Thoracic aorta (tissue), 2 donors: ENCODE results near the gene CEP78. TPM values are rescaled to one million over a fixed set of nuclear protein-coding genes. Genes with fewer than 3 reads are reported as not detected.

Experiments used
- ATAC-seq: fragments of 150-250 bp; one replicate; pipeline ENCODE4 v1.8.0; 2017; ENCODE audit warnings: low read depth; ENCODE audit not compliant: insufficient number of reproducible peaks, low FRiP score
- DNase-seq: peaks from one replicate; pipeline ENCODE4 v3.0.0-alpha.2; 2020; ENCODE audit warnings: low spot score
- H3K27ac ChIP-seq, 2 donors: fragments of 200-600 bp; sonication (generic); 1 replicate in 1 of 2; 2 replicates in 1 of 2; pipeline ENCODE4 v1.5.1; 2016; ENCODE audit warnings: mild to moderate bottlenecking in 2 of 2, moderate library complexity in 2 of 2
- H3K27me3 ChIP-seq: fragments of 200-600 bp; sonication (generic); replicated peaks from 2 replicates; pipeline ENCODE4 v1.6.0; 2016; ENCODE audit warnings: mild to moderate bottlenecking; ENCODE audit not compliant: insufficient read depth
- H3K36me3 ChIP-seq: fragments of 200-600 bp; sonication (generic); one replicate; pipeline ENCODE4 v1.5.1; 2016
- H3K4me1 ChIP-seq, 2 donors: fragments of 200-600 bp; sonication (generic); 1 replicate in 1 of 2; 2 replicates in 1 of 2; pipeline versions ENCODE4 v1.5.1 to v1.6.0; 2016; ENCODE audit warnings: low read depth in 2 of 2, mild to moderate bottlenecking in 1 of 2; ENCODE audit not compliant: control insufficient read depth in 1 of 2
- H3K4me3 ChIP-seq: fragments of 200-600 bp; sonication (generic); 2 replicates; pipeline ENCODE4 v1.5.1; 2016; ENCODE audit warnings: mild to moderate bottlenecking
- H3K9me3 ChIP-seq: fragments of 200-600 bp; sonication (generic); 2 replicates; pipeline ENCODE4 v1.5.1; 2016
- total RNA-seq, 2 donors: library from RNA; depleted of rRNA; stranded (reverse); fragments of >200 nt; gene quantifications; one replicate each; pipeline versions ENCODE4 v1.1.0 to v1.2.3, GENCODE V29; 2016
- TF ChIP-seq, protein P1 (sequence below): fragments of 200-600 bp; sonication (generic); IDR thresholded peaks from one replicate; pipeline ENCODE4 v1.5.1; 2019; ENCODE audit warnings: antibody characterized with exemption

Gene CEP78
- total RNA-seq, 2 donors from 2014 or later = 5.6 to 10.4 TPM

- H3K27ac ChIP-seq = no peak overlapping the region
- H3K9me3 ChIP-seq = no peaks in the 10 kb centered on the region
- ATAC-seq (no peak), DNase-seq (no peak)
- TF ChIP-seq, protein P1, sequence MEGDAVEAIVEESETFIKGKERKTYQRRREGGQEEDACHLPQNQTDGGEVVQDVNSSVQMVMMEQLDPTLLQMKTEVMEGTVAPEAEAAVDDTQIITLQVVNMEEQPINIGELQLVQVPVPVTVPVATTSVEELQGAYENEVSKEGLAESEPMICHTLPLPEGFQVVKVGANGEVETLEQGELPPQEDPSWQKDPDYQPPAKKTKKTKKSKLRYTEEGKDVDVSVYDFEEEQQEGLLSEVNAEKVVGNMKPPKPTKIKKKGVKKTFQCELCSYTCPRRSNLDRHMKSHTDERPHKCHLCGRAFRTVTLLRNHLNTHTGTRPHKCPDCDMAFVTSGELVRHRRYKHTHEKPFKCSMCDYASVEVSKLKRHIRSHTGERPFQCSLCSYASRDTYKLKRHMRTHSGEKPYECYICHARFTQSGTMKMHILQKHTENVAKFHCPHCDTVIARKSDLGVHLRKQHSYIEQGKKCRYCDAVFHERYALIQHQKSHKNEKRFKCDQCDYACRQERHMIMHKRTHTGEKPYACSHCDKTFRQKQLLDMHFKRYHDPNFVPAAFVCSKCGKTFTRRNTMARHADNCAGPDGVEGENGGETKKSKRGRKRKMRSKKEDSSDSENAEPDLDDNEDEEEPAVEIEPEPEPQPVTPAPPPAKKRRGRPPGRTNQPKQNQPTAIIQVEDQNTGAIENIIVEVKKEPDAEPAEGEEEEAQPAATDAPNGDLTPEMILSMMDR = no peak
- H3K27me3 ChIP-seq = no peaks in the 10 kb centered on the region
- H3K36me3 ChIP-seq = no peaks in the 10 kb centered on the region
- H3K4me1 ChIP-seq = peaks cover 0 to 3% of the 10 kb centered on the region in 2 donors
- H3K4me3 ChIP-seq = no peak overlapping the region
Observed at GRCh38 chr9:78210841-78211301, 25.0 kb upstream of the CEP78 start.

GRCh38 chr9:78212868-78213267 is 23.0 kb upstream of the CEP78 start:
- no peaks in the 10 kb centered on the region for H3K27me3 ChIP-seq
- no peak for ATAC-seq
- no peak overlapping the region for H3K4me3 ChIP-seq
- no peak for DNase-seq
- peaks cover 0 to 3% of the 10 kb centered on the region in 2 donors for H3K4me1 ChIP-seq
- no peak overlapping the region for H3K27ac ChIP-seq
- H3K9me3 ChIP-seq = no peaks in the 10 kb centered on the region
- TF ChIP-seq, protein P1 = no peak
- H3K36me3 ChIP-seq = no peaks in the 10 kb centered on the region

DNA sequence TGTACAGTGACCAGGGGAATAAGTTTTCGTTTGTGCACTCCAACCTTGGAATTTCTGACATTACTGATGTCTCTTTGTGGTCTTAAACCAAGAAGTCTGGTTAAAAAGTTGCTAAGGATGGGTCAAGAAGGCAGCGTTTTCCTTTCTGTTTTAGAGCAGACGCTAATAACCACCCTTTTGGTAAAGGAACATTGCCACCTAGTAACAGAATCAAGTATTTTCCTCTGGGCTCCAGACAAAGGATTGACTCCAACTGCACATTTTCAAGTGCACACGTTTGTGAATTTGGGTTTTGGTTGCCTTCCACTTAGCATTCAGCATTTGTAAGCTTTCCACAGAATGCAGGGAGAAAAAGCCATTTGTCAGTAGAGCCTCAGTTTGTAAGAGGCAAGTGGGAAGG is 22.2 kb upstream of the CEP78 start:
- ATAC-seq = no peak
- TF ChIP-seq, protein P1 = no peak
- no peaks in the 10 kb centered on the region for H3K36me3 ChIP-seq
- no peak for DNase-seq
- no peak overlapping the region for H3K27ac ChIP-seq
- peaks cover 0 to 3% of the 10 kb centered on the region in 2 donors for H3K4me1 ChIP-seq
- no peaks in the 10 kb centered on the region for H3K9me3 ChIP-seq
- H3K27me3 ChIP-seq = no peaks in the 10 kb centered on the region
- peak overlapping the region; percentile 22 for H3K4me3 ChIP-seq

DNA sequence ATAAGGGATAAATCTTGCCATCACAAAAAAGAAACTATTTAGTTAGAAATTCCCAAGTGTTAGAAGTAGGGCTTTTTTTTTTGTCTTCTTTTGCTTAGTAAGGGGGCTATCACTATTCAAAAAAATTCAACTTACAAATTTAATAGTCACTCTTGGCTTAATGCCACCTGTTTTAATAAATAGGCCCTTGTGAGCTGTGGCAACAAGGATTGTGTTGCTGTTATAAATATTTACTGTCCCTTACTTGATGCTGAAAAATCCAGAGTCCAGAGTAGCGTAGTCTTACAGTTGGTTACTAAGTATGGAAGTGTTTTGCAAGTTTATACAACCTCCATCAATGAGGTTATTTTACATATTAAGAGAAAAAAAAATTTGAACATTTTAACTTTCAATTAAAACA is 21.4 kb upstream of the CEP78 start:
- Histone ChIP-seq H3K36me3 (no peaks in the 10 kb centered on the region), H3K27ac (no peak overlapping the region), H3K9me3 (no peaks in the 10 kb centered on the region), H3K4me1 (peaks cover 0 to 3% of the 10 kb centered on the region in 2 donors), H3K4me3 (no peak overlapping the region), H3K27me3 (no peaks in the 10 kb centered on the region)
- TF ChIP-seq, protein P1 = no peak
- ATAC-seq (no peak), DNase-seq (no peak)

GRCh38 chr9:78215706-78216105 is 20.2 kb upstream of the CEP78 start:
- no peak overlapping the region for H3K27ac ChIP-seq
- no peaks in the 10 kb centered on the region for H3K36me3 ChIP-seq
- no peaks in the 10 kb centered on the region for H3K9me3 ChIP-seq
- DNase-seq (no peak), ATAC-seq (no peak)
- TF ChIP-seq, protein P1 = no peak
- no peaks in the 10 kb centered on the region for H3K27me3 ChIP-seq
- no peak overlapping the region for H3K4me3 ChIP-seq
- peaks cover 0 to 3% of the 10 kb centered on the region in 2 donors for H3K4me1 ChIP-seq
